GM12878 (cell line): Measurements from ENCODE around the gene DIS3L. TPM values are rescaled to one million over a fixed set of nuclear protein-coding genes. Genes with fewer than 3 reads are reported as not detected.
"Not testable (repeated sequence)": the region's sequence is repeated elsewhere in the genome, so short reads cannot be mapped to it uniquely, and the experiment has no call there.

Experiments used
- ATAC-seq: fragments of 200-7000 bp; cut with Tn5 transposase; 3 replicates; pipeline ENCODE4 v1.9.1; 2020; ENCODE audit warnings: mild to moderate bottlenecking, moderate library complexity
- BruUV-seq: library from RNA; stranded (reverse); fragments of 400-500 nt; replicated peaks from 2 replicates; lab custom pipeline; 2021; lab: Mats Ljungman, UMichigan
- CTCF ChIA-PET: fragments of 300-600 bp; sonication (Branson Sonifier 250); formaldehyde crosslinking; extraction: SDS; loops from one replicate; lab custom pipeline; 2021; ENCODE audit warnings: inconsistent platforms; lab: Yijun Ruan, JAX
- POLR2A ChIA-PET: fragments of 350-600 bp; formaldehyde crosslinking; extraction: SDS; loops from one replicate; lab custom pipeline; 2021; ENCODE audit warnings: inconsistent platforms; lab: Charles Lee
- RAD21 ChIA-PET: fragments of 300-600 bp; sonication (Branson Sonifier 250); formaldehyde crosslinking; loops from one replicate; lab custom pipeline; 2023; ENCODE audit warnings: antibody characterized with exemption; ENCODE audit not compliant: unreplicated experiment; lab: Charles Lee
- SMC1A ChIA-PET: fragments of 300-600 bp; sonication (Branson Sonifier 250); formaldehyde crosslinking; loops from one replicate; lab custom pipeline; 2023; ENCODE audit not compliant: unreplicated experiment, uncharacterized antibody; lab: Charles Lee
- DNase-seq: peaks from one replicate; pipeline ENCODE4 v3.0.0-alpha.2; 2011; ENCODE audit warnings: low read depth, low spot score
- FAIRE-seq: peaks from 3 replicates; lab custom pipeline; 2011; peaks lifted over from hg19 to GRCh38; lab: Jason Lieb, UNC
- H2AFZ ChIP-seq: 2 replicates; pipeline ENCODE4 v1.6.0; 2011; ENCODE audit warnings: low read depth, low read length, control low read depth; ENCODE audit not compliant: control insufficient read depth
- H3K27ac ChIP-seq: 2 replicates; pipeline ENCODE4 v1.5.1; 2011; ENCODE audit warnings: control low read depth; ENCODE audit not compliant: control insufficient read depth, insufficient read depth
- H3K27me3 ChIP-seq, 2 experiments: replicated peaks in 1 of 2; 2 replicates each; pipeline versions ENCODE4 v1.6.0 to v1.6.1; 2011; ENCODE audit warnings: low read length in 1 of 2; ENCODE audit not compliant: control insufficient read depth in 2 of 2, insufficient read depth in 2 of 2
- H3K36me3 ChIP-seq, 2 experiments: 2 replicates each; pipeline ENCODE4 v1.5.1; 2011; ENCODE audit warnings: low read length in 1 of 2; ENCODE audit not compliant: control insufficient read depth in 2 of 2, insufficient read depth in 2 of 2
- H3K4me1 ChIP-seq: 2 replicates; pipeline ENCODE4 v1.6.1; 2011; ENCODE audit warnings: mild to moderate bottlenecking, low read length, moderate library complexity, mixed read lengths; ENCODE audit not compliant: control insufficient read depth, insufficient read depth
- H3K4me2 ChIP-seq: 2 replicates; pipeline ENCODE4 v1.6.0; 2011; ENCODE audit warnings: control low read depth; ENCODE audit not compliant: control insufficient read depth, insufficient read depth
- H3K4me3 ChIP-seq: fragments of 200-600 bp; sonication (generic); 2 replicates; pipeline ENCODE4 v1.5.1; 2016
- H3K79me2 ChIP-seq: 2 replicates; pipeline ENCODE4 v1.6.0; 2011; ENCODE audit warnings: low read length; ENCODE audit not compliant: control insufficient read depth, insufficient read depth
- H3K9ac ChIP-seq: 2 replicates; pipeline ENCODE4 v1.8.0; 2011; ENCODE audit warnings: low read length, control low read depth, mixed read lengths; ENCODE audit not compliant: control insufficient read depth, insufficient read depth
- H3K9me3 ChIP-seq: replicated peaks from 3 replicates; pipeline ENCODE4 v1.5.1; 2011; ENCODE audit warnings: mild to moderate bottlenecking, low read length; ENCODE audit not compliant: control insufficient read depth, insufficient read depth
- H4K20me1 ChIP-seq: 2 replicates; pipeline ENCODE4 v1.6.0; 2011; ENCODE audit not compliant: control insufficient read depth, insufficient read depth
- WGBS: methylation state at CpG from one replicate; pipeline ENCODE4 v1.1.6; 2016; ENCODE audit warnings: low lambda C conversion rate; ENCODE audit not compliant: insufficient replicate concordance, insufficient coverage; ENCODE audit errors: missing lambda C conversion rate; 5-methylcytosine and 5-hydroxymethylcytosine counted together
- in situ Hi-C: fragments of 300-500 bp; cut with MboI; formaldehyde crosslinking; loops from 9 replicates; pipeline ENCODE4 v1.14.3; 2018; ENCODE audit warnings: mixed read lengths
- intact Hi-C: fragments of 100-400 bp; cut with micrococcal nuclease; formaldehyde crosslinking; loops from one replicate; pipeline ENCODE4 v1.14.2; 2022; ENCODE audit not compliant: unreplicated experiment
- polyA plus RNA-seq, 11 experiments: library from polyadenylated mRNA; depleted of rRNA in 4 of 11; unstranded in 6 of 11; stranded (reverse) in 5 of 11; fragments of >200 nt; fragmentation: Nextera tagmentation in 4 of 11; fragmentation: Illumina TruSeq in 1 of 11; extraction: Ambion mirVana in 4 of 11; extraction: Trizol in 1 of 11; gene quantifications; 1 replicate in 1 of 11; 2 replicates in 10 of 11; pipeline versions ENCODE4 v1.2.1 to v1.2.3, GENCODE V29; 2011 to 2016; ENCODE audit warnings: inconsistent platforms in 2 of 11, missing spikeins in 2 of 11, low read depth in 1 of 11
- small RNA-seq: library from RNA; depleted of rRNA; stranded (forward); fragments of <200 nt; gene quantifications from one replicate; pipeline ENCODE3, GENCODE V24; 2014
- total RNA-seq, 4 experiments: library from RNA; depleted of rRNA in 3 of 4; stranded (reverse); fragments of >200 nt in 3 of 4; fragmentation: Illumina TruSeq in 1 of 4; extraction: Trizol in 1 of 4; gene quantifications; 2 replicates each; pipeline versions ENCODE4 v1.2.1 to v1.2.3, GENCODE V29; 2013 to 2021

DIS3L gene
- total and polyA plus RNA-seq, 10 of the 15 experiments (the other 5 are each of a cell fraction or from before 2014, with no cell fraction given): 7.6 to 33.7 (median 25.5) TPM

DNA sequence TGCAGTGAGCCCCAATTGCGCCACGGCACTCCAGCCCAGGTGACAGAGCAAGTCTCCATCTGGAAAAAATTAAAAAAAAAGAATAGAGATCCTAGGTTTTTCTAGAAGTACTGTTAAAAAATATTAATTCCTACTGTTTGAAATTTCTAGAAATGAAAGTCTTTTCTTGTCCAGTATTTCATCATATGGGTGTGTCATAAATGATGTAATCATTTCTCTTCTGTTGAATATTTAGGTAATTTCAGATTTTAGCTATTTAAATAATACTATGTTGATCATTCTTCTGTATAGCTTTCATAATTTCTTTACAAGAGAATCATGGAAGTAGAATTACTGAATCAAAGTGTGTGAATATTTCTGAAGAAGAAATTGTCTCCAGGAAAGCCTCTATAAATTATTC lies 88.0 kb downstream of the DIS3L start:
- in situ Hi-C loops, H2AFZ ChIP-seq, H3K27ac ChIP-seq, H3K4me2 ChIP-seq, intact Hi-C loops, FAIRE-seq, SMC1A ChIA-PET, BruUV-seq, CTCF ChIA-PET, H4K20me1 ChIP-seq, H3K27me3 ChIP-seq, POLR2A ChIA-PET, DNase-seq, H3K9me3 ChIP-seq, H3K4me1 ChIP-seq, ATAC-seq, H3K36me3 ChIP-seq, H3K4me3 ChIP-seq, H3K9ac ChIP-seq, RAD21 ChIA-PET: not testable (repeated sequence)
- peaks cover 11% of the 10 kb centered on the region for H3K79me2 ChIP-seq
- 100% methylated on average over 2 of the region's 2 CpGs for WGBS

Small RNA genes within 50 kb of the gene (small RNA-seq; reads per million reads assigned to genes)
- not detected for gene RF00019
- gene SCARNA14: 16.0 reads per million, percentile 97 among the genes with 10 or more reads in this experiment

Other genes starting within 250 kb of the DIS3L start
- 0.76 and 1.3 TPM in 2 replicates for gene MEGF11, start 39.8 kb upstream of the DIS3L start, total RNA-seq (2014; rRNA removed)
- 0.18 and 0.49 TPM in 2 replicates for gene MEGF11, start 39.8 kb upstream of the DIS3L start, total RNA-seq (2014; rRNA removed; fragmentation: Illumina TruSeq; extraction: Trizol)
- 0.33 and 0.64 TPM in 2 replicates for gene MEGF11, start 39.8 kb upstream of the DIS3L start, total RNA-seq (2021)
- 1.3 and 1.7 TPM in 2 replicates for gene MEGF11, start 39.8 kb upstream of the DIS3L start, polyA plus RNA-seq (2011; rRNA removed)
- gene MEGF11, start 39.8 kb upstream of the DIS3L start, polyA plus RNA-seq (2014; fragmentation: Illumina TruSeq; extraction: Trizol): 0.27 and 0.37 TPM in 2 replicates
- gene MEGF11, start 39.8 kb upstream of the DIS3L start, polyA plus RNA-seq (2014; fragmentation: Nextera tagmentation; extraction: Ambion mirVana): under 1 TPM; 0.03 to 0.84 TPM
- gene MEGF11, start 39.8 kb upstream of the DIS3L start, polyA plus RNA-seq (2014; rRNA removed): 0.22 and 0.46 TPM in 2 replicates
- gene MEGF11, start 39.8 kb upstream of the DIS3L start, polyA plus RNA-seq (2016; fragmentation: Nextera tagmentation; extraction: Ambion mirVana): under 1 TPM; 0.49 to 0.78 TPM
- gene TIPIN, start 63.1 kb downstream of the DIS3L start, total RNA-seq (2014; rRNA removed): 26.7 and 29.3 TPM in 2 replicates
- gene TIPIN, start 63.1 kb downstream of the DIS3L start, total RNA-seq (2014; rRNA removed; fragmentation: Illumina TruSeq; extraction: Trizol): 37.7 and 41.1 TPM in 2 replicates
- gene TIPIN, start 63.1 kb downstream of the DIS3L start, total RNA-seq (2021): 26.2 and 30.3 TPM in 2 replicates
- 21.1 and 32.4 TPM in 2 replicates for gene TIPIN, start 63.1 kb downstream of the DIS3L start, polyA plus RNA-seq (2011; rRNA removed)
- gene TIPIN, start 63.1 kb downstream of the DIS3L start, polyA plus RNA-seq (2014; fragmentation: Illumina TruSeq; extraction: Trizol): 53.1 and 71.8 TPM in 2 replicates
- gene TIPIN, start 63.1 kb downstream of the DIS3L start, polyA plus RNA-seq (2014; fragmentation: Nextera tagmentation; extraction: Ambion mirVana): 10 to 100 TPM; 52.8 to 59.2 TPM
- 23.3 and 28.5 TPM in 2 replicates for gene TIPIN, start 63.1 kb downstream of the DIS3L start, polyA plus RNA-seq (2014; rRNA removed)
- gene TIPIN, start 63.1 kb downstream of the DIS3L start, polyA plus RNA-seq (2016; fragmentation: Nextera tagmentation; extraction: Ambion mirVana): 10 to 100 TPM; 62.8 to 69.2 TPM
- gene MAP2K1, start 93.3 kb downstream of the DIS3L start, total RNA-seq (2014; rRNA removed): 50.0 and 55.5 TPM in 2 replicates
- gene MAP2K1, start 93.3 kb downstream of the DIS3L start, total RNA-seq (2014; rRNA removed; fragmentation: Illumina TruSeq; extraction: Trizol): 28.1 and 30.1 TPM in 2 replicates
- gene MAP2K1, start 93.3 kb downstream of the DIS3L start, total RNA-seq (2021): 66.1 and 68.9 TPM in 2 replicates
- 101 and 112 TPM in 2 replicates for gene MAP2K1, start 93.3 kb downstream of the DIS3L start, polyA plus RNA-seq (2011; rRNA removed)
- 41.6 and 47.2 TPM in 2 replicates for gene MAP2K1, start 93.3 kb downstream of the DIS3L start, polyA plus RNA-seq (2014; fragmentation: Illumina TruSeq; extraction: Trizol)
- gene MAP2K1, start 93.3 kb downstream of the DIS3L start, polyA plus RNA-seq (2014; fragmentation: Nextera tagmentation; extraction: Ambion mirVana): 10 to 100 TPM; 11.2 to 17.7 TPM
- 62.1 and 63.2 TPM in 2 replicates for gene MAP2K1, start 93.3 kb downstream of the DIS3L start, polyA plus RNA-seq (2014; rRNA removed)
- 10 to 100 TPM; 72.8 to 79.4 TPM for gene MAP2K1, start 93.3 kb downstream of the DIS3L start, polyA plus RNA-seq (2016; fragmentation: Nextera tagmentation; extraction: Ambion mirVana)
- 18.0 and 29.3 TPM in 2 replicates for gene SNAPC5, start 204.2 kb downstream of the DIS3L start, total RNA-seq (2014; rRNA removed)
- gene SNAPC5, start 204.2 kb downstream of the DIS3L start, total RNA-seq (2014; rRNA removed; fragmentation: Illumina TruSeq; extraction: Trizol): 32.2 and 32.8 TPM in 2 replicates
- 16.7 and 18.2 TPM in 2 replicates for gene SNAPC5, start 204.2 kb downstream of the DIS3L start, total RNA-seq (2021)
- 14.4 TPM in 2 replicates for gene SNAPC5, start 204.2 kb downstream of the DIS3L start, polyA plus RNA-seq (2011; rRNA removed)
- 43.7 and 49.2 TPM in 2 replicates for gene SNAPC5, start 204.2 kb downstream of the DIS3L start, polyA plus RNA-seq (2014; fragmentation: Illumina TruSeq; extraction: Trizol)
- 10 to 100 TPM; 53.0 to 53.5 TPM for gene SNAPC5, start 204.2 kb downstream of the DIS3L start, polyA plus RNA-seq (2014; fragmentation: Nextera tagmentation; extraction: Ambion mirVana)
- gene SNAPC5, start 204.2 kb downstream of the DIS3L start, polyA plus RNA-seq (2014; rRNA removed): 18.3 and 26.6 TPM in 2 replicates
- gene SNAPC5, start 204.2 kb downstream of the DIS3L start, polyA plus RNA-seq (2016; fragmentation: Nextera tagmentation; extraction: Ambion mirVana): 10 to 100 TPM; 41.6 to 44.4 TPM
- 4,310 and 5,924 TPM in 2 replicates for gene RPL4, start 211.3 kb downstream of the DIS3L start, total RNA-seq (2014; rRNA removed)
- gene RPL4, start 211.3 kb downstream of the DIS3L start, total RNA-seq (2014; rRNA removed; fragmentation: Illumina TruSeq; extraction: Trizol): 5,024 and 5,340 TPM in 2 replicates
- 4,258 and 4,437 TPM in 2 replicates for gene RPL4, start 211.3 kb downstream of the DIS3L start, total RNA-seq (2021)
- 4,164 and 5,095 TPM in 2 replicates for gene RPL4, start 211.3 kb downstream of the DIS3L start, polyA plus RNA-seq (2011; rRNA removed)
- gene RPL4, start 211.3 kb downstream of the DIS3L start, polyA plus RNA-seq (2014; fragmentation: Illumina TruSeq; extraction: Trizol): 8,511 and 8,888 TPM in 2 replicates
- gene RPL4, start 211.3 kb downstream of the DIS3L start, polyA plus RNA-seq (2014; fragmentation: Nextera tagmentation; extraction: Ambion mirVana): 1,000 to 10,000 TPM; 3,668 to 5,406 TPM
- gene RPL4, start 211.3 kb downstream of the DIS3L start, polyA plus RNA-seq (2014; rRNA removed): 6,137 and 6,404 TPM in 2 replicates
- gene RPL4, start 211.3 kb downstream of the DIS3L start, polyA plus RNA-seq (2016; fragmentation: Nextera tagmentation; extraction: Ambion mirVana): 1,000 to 10,000 TPM; 2,004 to 2,043 TPM
- 19.7 and 24.6 TPM in 2 replicates for gene ZWILCH, start 211.8 kb downstream of the DIS3L start, total RNA-seq (2014; rRNA removed)
- 30.2 and 31.3 TPM in 2 replicates for gene ZWILCH, start 211.8 kb downstream of the DIS3L start, total RNA-seq (2014; rRNA removed; fragmentation: Illumina TruSeq; extraction: Trizol)
- 24.8 and 28.0 TPM in 2 replicates for gene ZWILCH, start 211.8 kb downstream of the DIS3L start, total RNA-seq (2021)
- gene ZWILCH, start 211.8 kb downstream of the DIS3L start, polyA plus RNA-seq (2011; rRNA removed): 30.0 and 50.0 TPM in 2 replicates
- gene ZWILCH, start 211.8 kb downstream of the DIS3L start, polyA plus RNA-seq (2014; fragmentation: Illumina TruSeq; extraction: Trizol): 33.6 and 38.4 TPM in 2 replicates
- gene ZWILCH, start 211.8 kb downstream of the DIS3L start, polyA plus RNA-seq (2014; fragmentation: Nextera tagmentation; extraction: Ambion mirVana): 10 to 100 TPM; 34.4 to 51.6 TPM
- gene ZWILCH, start 211.8 kb downstream of the DIS3L start, polyA plus RNA-seq (2014; rRNA removed): 13.1 and 15.6 TPM in 2 replicates
- gene ZWILCH, start 211.8 kb downstream of the DIS3L start, polyA plus RNA-seq (2016; fragmentation: Nextera tagmentation; extraction: Ambion mirVana): 10 to 100 TPM; 69.3 to 73.9 TPM